SK-N-SH (cell line): ENCODE results near the gene ATP11A.

ENCODE experiments used
- CTCF ChIP-seq: fragments of 200-600 bp; sonication (generic); IDR thresholded peaks from 2 replicates; pipeline ENCODE4 v1.6.1; 2017; ENCODE audit warnings: antibody characterized with exemption, mild to moderate bottlenecking, moderate library complexity
- FOXJ3 ChIP-seq: sonication (generic); formaldehyde crosslinking; IDR thresholded peaks from 2 replicates; pipeline ENCODE4 v1.5.1; 2020; ENCODE audit warnings: mild to moderate bottlenecking, missing genetic modification reagents
- PBX3 ChIP-seq: IDR thresholded peaks from 2 replicates; pipeline ENCODE4; 2012
- RXRA ChIP-seq: IDR thresholded peaks from 2 replicates; pipeline ENCODE4 v1.4.0; 2012; ENCODE audit warnings: low read depth, mild to moderate bottlenecking, borderline replicate concordance

GRCh38 chr13:112826565-112826964 lies 136.7 kb downstream of the ATP11A start:
- no peak for TF ChIP-seq FOXJ3 (CRISPR knock-in tag)
- TF ChIP-seq PBX3: no peak
- no peak for TF ChIP-seq CTCF
- no peak for TF ChIP-seq RXRA
